SIG-M5 (cell line): ENCODE results near the gene GGA3.
"Not testable (repeated sequence)": the region's sequence is repeated elsewhere in the genome, so short reads cannot be mapped to it uniquely, and the experiment has no call there.

ENCODE experiments used
- DNase-seq: peaks from one replicate; lab custom pipeline; 2025; lab: John Stamatoyannopoulos, UW

The GGA3 gene

GRCh38 chr17:75272848-75273184, 11.4 kb upstream of the GGA3 start:
- no peak for DNase-seq

GRCh38 chr17:75271955-75272847, 10.8 kb upstream of the GGA3 start:
- no peak for DNase-seq

DNA sequence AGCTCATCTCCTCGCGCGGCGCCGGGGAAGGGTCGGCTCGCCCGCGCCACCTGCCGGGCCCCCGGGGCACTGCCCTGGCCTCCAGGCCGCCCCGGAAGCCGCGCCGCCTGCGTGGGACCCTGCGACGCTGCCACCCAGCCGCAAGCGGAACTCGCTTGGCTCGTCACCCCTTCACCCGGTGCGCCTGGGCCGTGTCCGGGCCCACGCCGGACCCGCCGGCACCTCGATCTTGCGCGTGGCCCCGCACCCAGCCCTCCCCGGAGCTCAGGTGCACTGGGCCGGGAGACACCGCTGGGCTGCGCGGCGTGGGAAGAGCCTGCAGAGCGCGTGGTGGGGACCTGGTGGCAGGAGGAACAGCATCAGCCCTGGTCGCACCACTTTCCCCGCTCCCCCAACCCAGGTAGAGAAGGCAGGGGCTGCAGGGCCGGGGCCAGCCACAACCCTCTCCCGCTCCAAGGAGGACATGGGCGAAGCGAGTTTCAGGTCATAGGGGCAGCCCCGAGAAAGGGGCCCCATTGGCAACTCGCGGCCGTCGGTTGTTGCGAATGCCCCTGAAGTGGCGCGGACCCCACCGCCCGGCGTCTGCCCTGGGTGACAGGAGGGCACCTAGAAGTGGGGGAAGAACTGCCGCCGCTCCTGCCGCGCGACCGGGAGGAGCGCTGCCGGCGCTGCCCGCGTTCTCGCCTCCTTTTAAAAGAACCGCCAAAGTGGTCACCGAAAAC, 10.0 kb upstream of the GGA3 start:
- DNase-seq, result no peak

- DNase-seq, result no peak
Observed at GRCh38 chr17:75270966-75271232, 9.5 kb upstream of the GGA3 start, which contains the start of gene MIF4GD. Gene MIF4GD (minus strand): TSS chr17:75271231. CDS start chr17:75270195, 1,036 bp downstream.

- DNase-seq, result peak; percentile 44
Observed at GRCh38 chr17:75270218-75270965, 9.0 kb upstream of the GGA3 start.

GRCh38 chr17:75269844-75270217, 8.4 kb upstream of the GGA3 start:
- no peak for DNase-seq

- no peak for DNase-seq
Observed at GRCh38 chr17:75267411-75268232, 6.2 kb upstream of the GGA3 start.

DNA sequence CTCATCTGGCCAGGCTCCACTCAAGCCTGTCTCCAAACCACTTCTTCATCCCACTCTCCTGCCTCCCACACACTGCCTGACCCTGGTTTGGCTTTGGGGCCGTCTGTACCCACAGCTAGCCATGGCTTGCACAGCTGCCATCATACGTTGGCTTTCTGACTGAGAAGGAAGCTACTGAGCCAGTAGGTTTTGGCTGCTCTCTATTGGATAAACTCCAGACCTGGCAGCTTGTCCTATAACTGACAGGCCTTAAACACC, 5.7 kb upstream of the GGA3 start:
- no peak for DNase-seq

DNA sequence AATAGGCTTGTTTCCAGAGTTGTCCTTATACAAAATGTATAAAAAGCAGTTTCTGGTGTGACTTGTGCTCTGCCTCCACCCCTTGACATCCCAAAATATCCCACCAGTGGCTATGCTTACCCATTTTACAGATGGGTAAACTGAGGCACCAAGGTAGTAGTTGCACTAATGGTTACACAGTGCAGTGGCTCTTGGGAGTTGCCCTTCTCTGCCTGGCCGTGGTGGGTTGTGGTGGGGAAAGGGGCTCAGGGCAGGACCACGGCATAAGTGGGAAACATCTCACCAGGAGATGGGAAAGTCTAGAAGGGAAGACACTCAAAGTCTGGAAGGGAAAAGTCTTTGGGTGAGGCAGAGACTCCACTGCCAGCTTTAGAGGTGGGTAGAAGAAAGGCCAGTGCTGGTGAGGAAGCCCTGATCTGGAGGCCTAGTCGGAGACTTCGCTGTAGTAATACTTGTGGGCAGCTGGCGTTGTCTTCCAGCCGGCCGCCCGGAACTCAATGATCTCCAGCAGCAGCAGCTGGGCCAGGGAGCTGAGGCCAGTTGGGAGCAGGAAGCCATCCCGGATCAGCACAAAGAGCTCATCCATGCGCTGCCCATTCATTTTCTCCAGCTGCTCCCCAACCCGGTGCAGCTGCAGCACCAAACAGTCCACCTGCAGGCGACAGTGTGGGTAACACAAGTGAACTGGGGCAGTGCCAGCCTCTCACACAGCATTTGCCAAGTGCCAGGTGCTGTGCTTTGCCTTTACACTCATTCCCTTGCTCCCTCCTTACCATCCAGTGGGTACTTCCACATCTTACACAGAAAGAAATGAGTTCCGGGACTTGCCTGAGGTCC, 5.1 kb upstream of the GGA3 start:
- DNase-seq, result no peak

DNA sequence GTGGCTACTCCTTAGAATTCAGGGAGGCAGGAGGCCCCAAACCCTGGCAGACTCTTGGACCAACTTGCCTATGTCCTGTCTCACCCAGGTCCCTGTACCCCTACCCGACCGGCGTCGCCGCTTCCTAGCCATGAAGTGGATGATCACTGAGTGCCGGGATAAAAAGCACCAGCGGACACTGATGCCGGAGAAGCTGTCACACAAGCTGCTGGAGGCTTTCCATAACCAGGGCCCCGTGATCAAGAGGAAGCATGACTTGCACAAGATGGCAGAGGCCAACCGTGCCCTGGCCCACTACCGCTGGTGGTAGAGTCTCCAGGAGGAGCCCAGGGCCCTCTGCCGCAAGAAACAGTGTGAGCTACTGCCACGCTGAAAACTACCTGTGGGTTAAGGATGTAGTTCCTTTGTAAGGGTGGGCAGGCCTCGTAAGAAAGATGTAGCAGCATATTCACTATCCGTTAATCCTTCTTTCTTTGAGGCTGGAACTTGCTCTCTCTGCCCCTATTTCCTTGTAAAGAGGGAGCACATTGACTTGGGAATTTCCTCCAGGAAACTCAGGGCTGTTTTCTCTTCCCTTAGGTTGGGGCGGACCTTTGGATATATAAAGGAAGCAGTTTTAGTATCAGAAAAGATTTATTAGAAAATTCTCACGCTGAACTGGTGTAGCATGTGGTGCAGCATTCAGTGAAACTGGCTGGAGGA, 4.4 kb upstream of the GGA3 start:
- DNase-seq, result no peak

GRCh38 chr17:75263055-75263454, 1.6 kb upstream of the GGA3 start:
- DNase-seq, result no peak

DNA sequence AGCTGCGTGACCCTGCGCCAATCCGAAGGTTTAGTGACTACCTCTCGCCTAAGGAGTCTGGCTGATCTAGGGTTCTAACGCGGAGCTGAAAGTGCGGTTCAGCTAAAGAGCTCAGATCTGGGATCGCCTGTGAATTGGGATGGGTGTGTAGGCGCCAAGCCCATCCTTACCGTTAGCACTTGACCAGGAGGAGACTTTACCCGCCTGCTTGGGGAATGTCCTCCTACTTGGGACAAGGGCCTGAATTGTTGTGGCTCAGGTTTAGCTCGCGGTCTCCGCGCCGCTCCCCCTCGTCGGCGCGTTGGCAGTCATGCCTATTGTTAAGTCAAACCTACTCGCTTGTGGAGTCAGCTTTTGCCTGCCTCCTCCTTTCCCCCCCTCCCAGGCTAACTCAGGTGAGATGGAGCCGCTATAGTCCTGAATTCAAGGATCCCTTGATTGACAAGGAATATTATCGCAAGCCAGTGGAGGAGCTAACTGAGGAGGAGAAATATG, 753 bp upstream of the GGA3 start:
- no peak for DNase-seq

GRCh38 chr17:75260641-75261335, 618 bp downstream of the GGA3 start:
- DNase-seq, result no peak

DNA sequence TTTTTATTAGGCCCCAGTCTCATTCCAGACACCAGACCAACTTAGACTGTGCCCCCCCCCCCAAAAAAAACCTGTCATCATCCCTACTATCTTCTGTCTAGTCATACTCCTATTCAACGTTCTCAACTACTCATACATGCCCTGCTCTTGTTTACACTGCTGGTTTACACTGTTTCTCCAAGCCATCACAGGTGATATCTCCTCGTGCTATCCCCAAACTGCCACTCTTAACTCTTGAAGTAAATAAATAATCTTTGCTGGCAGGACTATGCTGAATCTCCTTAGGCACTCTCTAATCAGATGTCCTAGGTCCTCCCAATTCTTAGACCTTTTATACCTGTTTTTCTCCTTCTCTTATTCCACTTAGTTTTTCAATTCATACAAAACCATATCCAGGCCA, 4.2 kb downstream of the GGA3 start:
- DNase-seq, result not testable (repeated sequence)

GRCh38 chr17:75255954-75256698, 5.3 kb downstream of the GGA3 start:
- not testable (repeated sequence) for DNase-seq

DNA sequence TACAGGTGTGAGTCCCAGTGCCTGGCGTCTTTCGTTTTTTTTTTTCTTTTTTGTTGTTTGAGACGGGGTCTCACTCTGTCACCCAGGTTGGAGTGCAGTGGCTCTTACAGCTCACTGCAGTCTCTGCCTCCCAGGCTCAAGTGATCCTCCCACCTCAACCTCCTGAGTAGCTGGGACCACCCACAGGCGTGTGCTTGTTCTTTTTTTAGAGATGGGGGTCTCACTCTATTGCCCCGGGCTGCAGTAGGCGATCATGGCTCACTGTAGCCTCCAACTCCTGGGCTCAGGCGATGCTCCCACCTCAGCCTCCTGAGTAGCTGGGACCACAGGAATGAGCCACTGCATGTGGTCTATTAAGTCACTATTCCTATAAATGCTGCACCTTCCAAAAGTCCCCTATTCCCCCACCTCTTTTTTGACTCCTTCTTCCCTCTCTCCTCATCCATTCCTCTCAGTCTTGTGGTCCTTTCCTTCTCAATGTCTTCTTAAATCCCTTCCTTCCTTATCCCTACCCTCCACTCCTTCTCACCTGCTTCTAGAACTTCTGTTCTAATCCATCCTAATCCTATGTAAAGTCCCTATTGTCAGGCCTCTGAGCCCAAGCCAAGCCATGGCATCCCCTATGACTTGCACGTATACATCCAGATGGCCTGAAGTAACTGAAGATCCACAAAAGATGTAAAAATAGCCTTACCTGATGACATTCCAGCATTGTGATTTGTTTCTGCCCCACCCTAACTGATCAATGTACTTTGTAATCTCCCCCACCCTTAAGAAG, 9.2 kb downstream of the GGA3 start:
- DNase-seq, result no peak

GRCh38 chr17:75250009-75250471, 11.4 kb downstream of the GGA3 start:
- no peak for DNase-seq

- DNase-seq, result no peak
Observed at GRCh38 chr17:75249564-75249963, 11.8 kb downstream of the GGA3 start.
